Peyer's patch (tissue), 4 donors: ENCODE data around the gene ADAMTS14. TPM values are rescaled to one million over a fixed set of nuclear protein-coding genes. Genes with fewer than 3 reads are reported as not detected.
"Not testable (repeated sequence)": the region's sequence is repeated elsewhere in the genome, so short reads cannot be mapped to it uniquely, and the experiment has no call there.

ENCODE experiments used
- DNase-seq, 3 donors: peaks; one replicate each; pipeline ENCODE4 v3.0.0-alpha.2; 2017 to 2019
- H3K27ac ChIP-seq, 4 donors: fragments of 200-600 bp; sonication (generic); one replicate each; pipeline ENCODE4 v1.5.1; 2016 to 2019
- H3K27me3 ChIP-seq, 2 donors: fragments of 200-600 bp; sonication (generic); one replicate each; pipeline ENCODE4 v1.5.1; 2019
- H3K36me3 ChIP-seq, 3 donors: fragments of 200-600 bp; sonication (generic); one replicate each; pipeline ENCODE4 v1.5.1; 2016 to 2019
- H3K4me1 ChIP-seq, 4 donors: fragments of 200-600 bp; sonication (generic); one replicate each; pipeline ENCODE4 v1.5.1; 2016 to 2019
- H3K4me3 ChIP-seq, 4 donors: fragments of 200-600 bp; sonication (generic); 1 replicate in 3 of 4; 2 replicates in 1 of 4; pipeline ENCODE4 v1.5.1; 2016 to 2019; ENCODE audit warnings: mild to moderate bottlenecking in 1 of 4
- H3K9me3 ChIP-seq, 4 donors: fragments of 200-600 bp; sonication (generic); one replicate each; pipeline ENCODE4 v1.5.1; 2016 to 2019; ENCODE audit warnings: mild to moderate bottlenecking in 1 of 4
- POLR2A ChIP-seq, 2 donors: fragments of 450-650 bp; IDR thresholded peaks; one replicate each; pipeline ENCODE4 v1.5.1; 2017; ENCODE audit warnings: antibody characterized with exemption in 2 of 2, mild to moderate bottlenecking in 2 of 2, moderate library complexity in 2 of 2
- total RNA-seq, 4 donors: library from RNA; depleted of rRNA; stranded (reverse); fragments of >200 nt; gene quantifications; one replicate each; pipeline ENCODE4 v1.1.0, GENCODE V29; 2016
- TF ChIP-seq, protein P1 (sequence below), 6 experiments: fragments of 450-650 bp in 4 of 6; fragments of 200-600 bp in 2 of 6; sonication (generic) in 1 of 6; IDR thresholded peaks; one replicate each; pipeline ENCODE4 v1.5.1; 2017 to 2019; ENCODE audit warnings: antibody characterized with exemption in 6 of 6, mild to moderate bottlenecking in 3 of 6, moderate library complexity in 1 of 6

ADAMTS14 gene
- total RNA-seq, 4 donors from 2014 or later, result 2.3 to 10.7 (median 4.2) TPM

DNA sequence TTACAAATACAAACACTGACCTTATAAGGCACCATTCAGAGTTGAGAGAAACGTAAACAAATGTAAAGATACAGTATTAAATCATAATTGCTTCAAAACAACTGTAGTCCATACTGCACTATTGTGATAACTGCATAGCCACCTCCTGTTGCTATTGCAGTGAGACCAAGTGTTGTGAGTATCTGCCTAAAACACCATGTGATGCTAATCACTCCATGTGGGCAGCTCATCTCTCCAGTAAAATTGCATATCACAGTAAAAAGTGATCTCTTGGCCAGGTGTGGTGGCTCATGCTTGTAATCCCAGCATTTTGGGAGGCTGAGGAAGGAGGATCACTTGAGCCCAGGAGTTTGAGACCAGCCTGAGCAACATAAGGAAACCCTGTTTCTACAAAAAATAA, 43.0 kb upstream of the ADAMTS14 start:
- no peak overlapping the region for H3K4me3 ChIP-seq
- no peak overlapping the region for H3K27ac ChIP-seq
- DNase-seq, result no peak
- TF ChIP-seq, protein P1, sequence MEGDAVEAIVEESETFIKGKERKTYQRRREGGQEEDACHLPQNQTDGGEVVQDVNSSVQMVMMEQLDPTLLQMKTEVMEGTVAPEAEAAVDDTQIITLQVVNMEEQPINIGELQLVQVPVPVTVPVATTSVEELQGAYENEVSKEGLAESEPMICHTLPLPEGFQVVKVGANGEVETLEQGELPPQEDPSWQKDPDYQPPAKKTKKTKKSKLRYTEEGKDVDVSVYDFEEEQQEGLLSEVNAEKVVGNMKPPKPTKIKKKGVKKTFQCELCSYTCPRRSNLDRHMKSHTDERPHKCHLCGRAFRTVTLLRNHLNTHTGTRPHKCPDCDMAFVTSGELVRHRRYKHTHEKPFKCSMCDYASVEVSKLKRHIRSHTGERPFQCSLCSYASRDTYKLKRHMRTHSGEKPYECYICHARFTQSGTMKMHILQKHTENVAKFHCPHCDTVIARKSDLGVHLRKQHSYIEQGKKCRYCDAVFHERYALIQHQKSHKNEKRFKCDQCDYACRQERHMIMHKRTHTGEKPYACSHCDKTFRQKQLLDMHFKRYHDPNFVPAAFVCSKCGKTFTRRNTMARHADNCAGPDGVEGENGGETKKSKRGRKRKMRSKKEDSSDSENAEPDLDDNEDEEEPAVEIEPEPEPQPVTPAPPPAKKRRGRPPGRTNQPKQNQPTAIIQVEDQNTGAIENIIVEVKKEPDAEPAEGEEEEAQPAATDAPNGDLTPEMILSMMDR (IDR thresholded peaks at IDR 0.05), result no peak
- TF ChIP-seq POLR2A (IDR thresholded peaks at IDR 0.05), result no peak
- H3K36me3 ChIP-seq, result no peaks in the 10 kb centered on the region
- H3K4me1 ChIP-seq, result no peaks in the 10 kb centered on the region
- no peaks in the 10 kb centered on the region for H3K27me3 ChIP-seq
- H3K9me3 ChIP-seq, result no peaks in the 10 kb centered on the region

DNA sequence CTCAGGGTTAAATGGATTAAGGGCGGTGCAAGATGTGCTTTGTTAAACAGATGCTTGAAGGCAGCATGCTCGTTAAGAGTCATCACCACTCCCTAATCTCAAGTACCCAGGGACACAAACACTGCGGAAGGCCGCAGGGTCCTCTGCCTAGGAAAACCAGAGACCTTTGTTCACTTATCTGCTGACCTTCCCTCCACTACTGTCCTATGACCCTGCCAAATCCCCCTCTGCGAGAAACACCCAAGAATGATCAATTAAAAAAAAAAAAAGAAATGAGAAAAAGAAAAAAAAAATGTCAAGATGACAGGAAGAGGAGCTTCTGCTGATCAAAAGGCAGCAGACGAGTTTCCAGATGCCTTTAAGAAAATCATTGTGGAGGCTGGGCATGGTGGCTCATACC, 40.6 kb upstream of the ADAMTS14 start:
- not testable (repeated sequence) for H3K27me3 ChIP-seq, H3K4me1 ChIP-seq, H3K27ac ChIP-seq, H3K4me3 ChIP-seq, H3K9me3 ChIP-seq, DNase-seq, H3K36me3 ChIP-seq

DNA sequence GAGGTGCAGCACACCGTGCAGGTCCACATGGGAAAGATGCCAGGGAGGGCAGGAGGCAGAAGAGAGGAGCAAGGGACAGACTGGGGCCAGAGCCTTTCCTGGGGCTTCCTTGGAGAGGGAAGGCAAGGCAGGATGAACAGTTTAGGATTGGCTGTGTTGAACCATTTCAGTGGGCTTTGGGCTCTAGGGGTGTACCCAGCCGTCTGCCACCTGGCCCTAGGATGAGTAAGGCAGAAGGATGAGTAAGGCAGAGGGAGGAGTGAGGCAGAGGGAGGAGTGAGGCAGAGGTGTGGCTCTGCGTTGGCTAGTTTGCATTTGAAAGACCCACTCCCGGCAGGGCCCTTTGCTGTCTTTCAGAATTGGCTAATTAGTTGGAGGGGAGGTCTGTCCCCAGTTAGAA, 38.3 kb upstream of the ADAMTS14 start:
- Histone ChIP-seq H3K4me1 (no peaks in the 10 kb centered on the region), H3K27ac (no peak overlapping the region), H3K36me3 (no peaks in the 10 kb centered on the region), H3K27me3 (no peaks in the 10 kb centered on the region), H3K4me3 (no peak overlapping the region), H3K9me3 (no peaks in the 10 kb centered on the region)
- no peak for DNase-seq
- no peak for TF ChIP-seq POLR2A (IDR thresholded peaks at IDR 0.05)
- TF ChIP-seq, protein P1 (IDR thresholded peaks at IDR 0.05), result no peak

DNA sequence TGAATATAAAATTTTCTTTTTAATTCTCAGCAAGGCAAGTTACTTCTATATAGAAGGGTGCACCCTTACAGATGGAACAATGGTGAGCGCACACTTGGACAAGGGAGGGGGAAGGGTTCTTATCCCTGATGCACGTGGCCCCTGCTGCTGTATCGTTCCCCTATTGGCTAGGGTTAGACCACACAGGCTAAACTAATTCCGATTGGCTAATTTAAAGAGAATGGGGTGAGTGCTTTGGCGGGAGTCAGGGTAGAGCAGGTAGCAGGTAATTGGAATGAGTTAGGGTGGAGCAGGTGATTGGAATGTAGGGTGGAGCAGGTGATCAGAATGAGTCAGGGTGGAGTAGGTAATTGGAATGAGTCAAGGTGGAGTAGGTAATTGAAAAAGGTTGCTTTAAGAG, 37.8 kb upstream of the ADAMTS14 start:
- not testable (repeated sequence) for H3K27ac ChIP-seq, H3K27me3 ChIP-seq, H3K9me3 ChIP-seq, DNase-seq, H3K4me1 ChIP-seq, H3K36me3 ChIP-seq, H3K4me3 ChIP-seq

DNA sequence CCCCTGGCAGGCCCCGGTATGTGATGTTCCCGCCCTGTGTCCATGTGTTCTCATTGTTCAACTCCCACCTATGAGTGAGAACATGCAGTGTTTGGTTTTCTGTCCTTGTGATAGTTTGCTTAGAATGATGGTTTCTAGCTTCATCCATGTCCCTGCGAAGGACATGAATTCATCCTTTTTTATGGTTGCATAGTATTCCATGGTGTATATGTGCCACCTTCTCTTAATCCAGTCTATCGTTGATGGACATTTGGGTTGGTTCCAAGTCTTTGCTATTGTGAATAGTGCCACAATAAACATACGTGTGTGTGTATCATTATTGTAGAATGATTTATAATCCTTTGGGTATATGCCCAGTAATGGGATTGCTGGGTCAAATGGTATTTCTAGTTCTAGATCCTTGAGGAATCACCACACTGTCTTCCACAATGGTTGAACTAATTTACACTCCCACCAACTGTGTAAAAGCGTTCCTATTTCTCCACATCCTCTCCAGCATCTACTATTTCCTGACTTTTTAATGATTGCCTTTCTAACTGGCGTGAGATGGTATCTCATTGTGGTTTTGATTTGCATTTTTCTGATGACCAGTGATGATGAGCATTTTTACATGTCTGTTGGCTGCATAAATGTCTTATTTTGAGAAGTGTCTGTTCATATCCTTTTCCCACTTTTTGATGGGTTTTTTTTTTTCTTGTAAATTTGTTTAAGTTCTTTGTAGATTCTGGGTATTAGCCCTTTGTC, 32.5 kb upstream of the ADAMTS14 start:
- H3K27me3 ChIP-seq, H3K4me3 ChIP-seq, H3K36me3 ChIP-seq, H3K27ac ChIP-seq, H3K9me3 ChIP-seq, DNase-seq, H3K4me1 ChIP-seq: not testable (repeated sequence)

DNA sequence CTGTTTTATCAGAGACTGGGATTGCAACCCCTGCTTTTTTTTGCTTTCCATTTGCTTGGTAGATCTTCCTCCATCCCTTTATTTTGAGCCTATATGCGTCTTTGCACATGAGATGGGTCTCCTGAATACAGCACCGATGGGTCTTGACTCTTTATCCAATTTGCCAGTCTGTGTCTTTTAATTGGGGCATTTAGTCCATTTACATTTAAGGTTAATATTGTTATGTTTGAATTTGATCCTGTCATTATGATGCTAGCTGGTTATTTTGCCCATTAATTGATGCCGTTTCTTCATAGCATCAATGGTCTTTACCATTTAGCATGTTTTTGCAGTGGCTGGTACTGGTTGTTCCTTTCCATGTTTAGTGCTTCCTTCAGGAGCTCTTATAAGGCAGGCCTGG, 29.0 kb upstream of the ADAMTS14 start:
- not testable (repeated sequence) for H3K4me1 ChIP-seq, DNase-seq

DNA sequence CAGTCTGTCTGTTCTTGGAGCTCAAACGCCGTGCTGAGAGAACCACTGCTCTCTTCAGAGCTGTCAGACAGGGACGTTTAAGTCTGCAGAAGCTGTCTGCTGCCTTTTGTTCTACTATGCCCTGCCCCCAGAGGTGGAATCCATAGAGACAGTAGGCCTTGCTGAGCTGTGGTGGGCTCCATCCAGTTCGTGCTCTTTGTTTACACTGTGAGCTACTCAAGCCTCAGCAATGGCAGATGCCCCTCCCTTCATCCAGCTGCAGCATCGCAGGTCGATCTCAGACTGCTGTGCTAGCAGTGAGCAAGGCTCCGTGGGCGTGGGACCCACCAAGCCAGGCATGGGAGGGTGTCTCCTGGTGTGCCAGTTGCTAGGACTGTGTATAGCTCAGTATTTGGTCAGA, 27.3 kb upstream of the ADAMTS14 start:
- H3K4me3 ChIP-seq, H3K27ac ChIP-seq, H3K4me1 ChIP-seq, H3K27me3 ChIP-seq, DNase-seq, H3K36me3 ChIP-seq: not testable (repeated sequence)
- peaks cover 0 to 13% (median 0%) of the 10 kb centered on the region in 4 donors for H3K9me3 ChIP-seq

More for the DNA sequence above, 29.0 kb upstream of the ADAMTS14 start:
- not testable (repeated sequence) for H3K36me3 ChIP-seq, H3K27ac ChIP-seq, H3K4me3 ChIP-seq, H3K9me3 ChIP-seq, H3K27me3 ChIP-seq

DNA sequence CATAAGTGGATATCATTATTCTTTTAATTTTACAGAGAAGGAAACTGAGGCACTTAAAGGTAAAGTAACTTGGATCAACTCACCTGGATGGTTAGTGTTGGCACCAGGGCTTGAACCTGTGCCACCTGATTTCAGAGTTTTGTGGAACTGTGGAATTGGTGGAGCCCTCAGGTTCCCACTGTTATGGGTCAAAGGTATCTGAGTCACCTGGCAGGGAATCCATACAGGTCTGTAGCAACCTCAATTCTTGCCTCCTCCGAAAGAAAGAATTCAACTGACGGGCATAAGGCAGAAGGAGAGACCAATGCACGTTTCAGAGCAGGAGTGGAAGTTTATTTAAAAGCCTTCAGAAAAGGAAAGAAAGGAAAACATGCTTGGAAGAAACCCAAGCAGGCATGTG, 25.2 kb upstream of the ADAMTS14 start:
- Histone ChIP-seq H3K27me3 (no peaks in the 10 kb centered on the region), H3K27ac (no peak overlapping the region), H3K4me3 (no peak overlapping the region), H3K9me3 (peaks cover 0 to 28% (median under 1%) of the 10 kb centered on the region in 4 donors), H3K4me1 (no peaks in the 10 kb centered on the region), H3K36me3 (no peaks in the 10 kb centered on the region)
- no peak for DNase-seq
- TF ChIP-seq, protein P1 (IDR thresholded peaks at IDR 0.05), result no peak
- no peak for TF ChIP-seq POLR2A (IDR thresholded peaks at IDR 0.05)
